Measurements from ENCODE around the gene WNT7B.

WNT7B gene

DNA sequence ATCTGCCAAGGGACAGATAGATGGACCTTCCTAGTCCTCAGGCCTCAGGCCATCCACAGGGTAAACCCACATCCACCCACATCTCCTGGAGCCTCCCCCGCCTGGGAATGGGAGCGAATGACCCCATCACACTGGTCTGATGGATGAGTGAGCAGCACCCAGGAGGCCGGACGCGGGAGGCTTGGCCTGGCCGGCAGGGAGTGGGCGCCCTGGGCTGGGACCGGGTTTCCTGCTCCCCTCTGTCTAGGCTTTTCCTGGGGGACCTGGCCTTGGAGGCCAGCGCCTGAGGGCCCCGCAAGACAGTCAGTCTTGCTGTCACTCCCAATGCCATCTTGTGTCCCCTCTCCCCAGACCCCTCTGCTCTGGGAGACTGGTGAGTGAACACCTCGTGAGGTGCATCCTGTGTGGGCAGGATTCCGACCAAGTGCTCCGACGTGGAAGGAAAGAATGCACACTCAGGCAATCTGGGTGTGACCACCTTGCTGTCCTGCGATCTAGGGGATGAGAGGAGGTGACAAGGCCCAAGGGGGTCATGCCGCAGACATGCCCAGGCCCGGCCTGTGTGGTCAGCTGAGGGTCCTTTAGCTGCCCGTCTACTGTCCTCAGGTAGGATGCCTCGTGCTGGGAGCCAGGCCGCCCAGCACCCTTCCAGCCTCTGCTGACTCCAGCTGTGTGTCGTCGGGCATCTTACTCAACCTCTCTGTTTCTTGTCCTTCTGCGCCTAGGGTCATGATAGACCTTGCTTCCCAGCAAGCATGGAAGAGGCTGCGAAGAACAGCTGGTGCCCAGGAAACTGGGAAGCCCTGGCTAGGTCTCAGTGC is 26.5 kb upstream of the WNT7B start:
- H3K4me3 ChIP-seq (ENCODE audit: low read depth, low read length), result no peak overlapping the region
- TF ChIP-seq, protein P1, sequence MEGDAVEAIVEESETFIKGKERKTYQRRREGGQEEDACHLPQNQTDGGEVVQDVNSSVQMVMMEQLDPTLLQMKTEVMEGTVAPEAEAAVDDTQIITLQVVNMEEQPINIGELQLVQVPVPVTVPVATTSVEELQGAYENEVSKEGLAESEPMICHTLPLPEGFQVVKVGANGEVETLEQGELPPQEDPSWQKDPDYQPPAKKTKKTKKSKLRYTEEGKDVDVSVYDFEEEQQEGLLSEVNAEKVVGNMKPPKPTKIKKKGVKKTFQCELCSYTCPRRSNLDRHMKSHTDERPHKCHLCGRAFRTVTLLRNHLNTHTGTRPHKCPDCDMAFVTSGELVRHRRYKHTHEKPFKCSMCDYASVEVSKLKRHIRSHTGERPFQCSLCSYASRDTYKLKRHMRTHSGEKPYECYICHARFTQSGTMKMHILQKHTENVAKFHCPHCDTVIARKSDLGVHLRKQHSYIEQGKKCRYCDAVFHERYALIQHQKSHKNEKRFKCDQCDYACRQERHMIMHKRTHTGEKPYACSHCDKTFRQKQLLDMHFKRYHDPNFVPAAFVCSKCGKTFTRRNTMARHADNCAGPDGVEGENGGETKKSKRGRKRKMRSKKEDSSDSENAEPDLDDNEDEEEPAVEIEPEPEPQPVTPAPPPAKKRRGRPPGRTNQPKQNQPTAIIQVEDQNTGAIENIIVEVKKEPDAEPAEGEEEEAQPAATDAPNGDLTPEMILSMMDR (IDR thresholded peaks at IDR 0.05; ENCODE audit: borderline replicate concordance, insufficient read depth, low read depth, low read length), result no peak

GRCh38 chr22:46002757-46003270 is 25.9 kb upstream of the WNT7B start:
- H3K4me3 ChIP-seq (ENCODE audit: low read depth, low read length), result no peak overlapping the region
- TF ChIP-seq, protein P1 (IDR thresholded peaks at IDR 0.05; ENCODE audit: borderline replicate concordance, insufficient read depth, low read depth, low read length), result no peak

GRCh38 chr22:46001426-46002106 is 24.6 kb upstream of the WNT7B start:
- TF ChIP-seq, protein P1 (IDR thresholded peaks at IDR 0.05; ENCODE audit: borderline replicate concordance, insufficient read depth, low read depth, low read length), result no peak

GRCh38 chr22:46001046-46001425 is 24.1 kb upstream of the WNT7B start:
- H3K4me3 ChIP-seq (ENCODE audit: low read depth, low read length), result no peak overlapping the region
- TF ChIP-seq, protein P1 (IDR thresholded peaks at IDR 0.05; ENCODE audit: borderline replicate concordance, insufficient read depth, low read depth, low read length), result 0 out of 2 replicates have a peak, but pooled peaks have one; percentile 5

More at GRCh38 chr22:46001426-46002106, 24.6 kb upstream of the WNT7B start:
- no peak overlapping the region for H3K4me3 ChIP-seq (ENCODE audit: low read depth, low read length)

DNA sequence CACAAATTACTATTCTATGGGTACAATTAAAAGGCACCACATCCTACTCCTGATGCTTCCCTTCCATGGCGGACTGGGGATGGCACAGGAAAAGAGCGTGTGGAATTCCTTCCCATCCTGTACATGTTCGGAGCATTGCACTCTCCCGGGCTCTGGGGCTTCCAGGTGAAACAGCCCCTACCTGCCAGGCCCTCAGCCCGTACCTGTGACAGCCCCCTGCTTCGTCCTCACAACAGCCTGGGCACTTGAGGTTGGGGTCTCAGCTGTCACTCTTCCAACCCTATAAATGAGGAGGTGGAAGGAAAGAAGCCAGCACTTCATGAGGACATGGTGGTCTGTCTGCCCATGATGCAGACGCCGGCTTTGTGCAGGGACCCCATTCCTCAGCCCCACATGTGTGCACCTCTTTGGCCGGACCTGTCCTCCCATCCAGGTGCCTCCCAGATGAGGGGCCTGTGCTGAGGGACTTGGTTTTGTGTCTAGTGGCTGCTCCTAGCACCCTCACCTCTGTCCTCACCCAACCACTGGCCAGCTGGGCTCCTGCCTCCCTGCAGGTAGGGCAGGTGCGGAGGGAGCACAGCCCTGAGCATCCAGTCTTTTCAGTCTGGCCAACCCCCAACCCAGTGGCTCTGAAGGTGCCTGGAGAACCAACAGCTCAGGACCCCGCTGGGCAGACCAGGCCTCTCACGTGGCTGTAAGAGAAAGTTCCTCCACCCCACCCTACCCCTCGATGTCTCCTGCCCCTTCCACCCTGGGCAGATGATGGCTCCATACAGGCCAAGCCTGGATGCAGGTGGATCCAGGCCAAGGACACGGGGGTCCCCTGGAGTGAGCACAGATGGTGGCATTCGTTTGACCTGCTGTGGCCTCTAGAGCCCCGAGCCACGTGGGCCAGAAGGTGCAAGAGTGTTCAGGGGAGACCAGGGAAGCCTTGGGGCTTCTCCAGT is 23.4 kb upstream of the WNT7B start:
- TF ChIP-seq, protein P1 (IDR thresholded peaks at IDR 0.05; ENCODE audit: borderline replicate concordance, insufficient read depth, low read depth, low read length), result no peak

DNA sequence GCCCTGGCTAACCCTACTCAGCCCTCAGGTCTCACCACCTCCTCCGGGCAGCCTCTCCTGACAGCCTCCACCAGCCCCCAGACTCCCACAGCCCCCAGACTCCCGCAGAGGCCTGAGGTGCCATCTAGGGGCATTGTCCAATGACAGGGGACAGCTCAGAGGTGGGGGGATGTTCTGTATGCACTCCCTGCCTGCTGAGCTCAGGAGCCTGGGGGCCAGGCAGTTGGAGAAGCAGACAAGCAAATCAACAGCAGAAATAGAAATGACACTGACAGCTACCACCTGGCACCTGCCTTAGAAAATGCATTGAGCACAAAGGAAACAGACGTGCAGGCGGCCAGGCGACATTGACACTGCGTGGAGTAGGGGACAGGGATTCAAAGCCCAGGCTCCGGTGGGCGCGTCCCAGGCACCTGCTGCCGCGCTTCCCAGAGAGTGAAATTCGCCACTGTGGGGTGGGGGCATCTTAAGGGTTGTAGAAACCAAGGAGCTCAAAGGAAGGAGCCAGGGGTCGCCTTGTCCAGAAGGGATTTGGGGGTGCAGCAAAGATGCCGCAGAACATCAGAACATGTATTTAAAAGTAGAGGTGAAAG is 22.5 kb upstream of the WNT7B start:
- TF ChIP-seq, protein P1 (IDR thresholded peaks at IDR 0.05; ENCODE audit: borderline replicate concordance, insufficient read depth, low read depth, low read length), result no peak
- no peak overlapping the region for H3K4me3 ChIP-seq (ENCODE audit: low read depth, low read length)

More for the DNA sequence above, 23.4 kb upstream of the WNT7B start:
- no peak overlapping the region for H3K4me3 ChIP-seq (ENCODE audit: low read depth, low read length)
